NCI-H2171 treated with DMSO at 0.1 percent for 48 hours (cell line): ENCODE results near the gene ZNF48.

Experiments used
- DNase-seq: peaks from one replicate; lab custom pipeline; 2025; lab: John Stamatoyannopoulos, UW

The ZNF48 gene

DNA sequence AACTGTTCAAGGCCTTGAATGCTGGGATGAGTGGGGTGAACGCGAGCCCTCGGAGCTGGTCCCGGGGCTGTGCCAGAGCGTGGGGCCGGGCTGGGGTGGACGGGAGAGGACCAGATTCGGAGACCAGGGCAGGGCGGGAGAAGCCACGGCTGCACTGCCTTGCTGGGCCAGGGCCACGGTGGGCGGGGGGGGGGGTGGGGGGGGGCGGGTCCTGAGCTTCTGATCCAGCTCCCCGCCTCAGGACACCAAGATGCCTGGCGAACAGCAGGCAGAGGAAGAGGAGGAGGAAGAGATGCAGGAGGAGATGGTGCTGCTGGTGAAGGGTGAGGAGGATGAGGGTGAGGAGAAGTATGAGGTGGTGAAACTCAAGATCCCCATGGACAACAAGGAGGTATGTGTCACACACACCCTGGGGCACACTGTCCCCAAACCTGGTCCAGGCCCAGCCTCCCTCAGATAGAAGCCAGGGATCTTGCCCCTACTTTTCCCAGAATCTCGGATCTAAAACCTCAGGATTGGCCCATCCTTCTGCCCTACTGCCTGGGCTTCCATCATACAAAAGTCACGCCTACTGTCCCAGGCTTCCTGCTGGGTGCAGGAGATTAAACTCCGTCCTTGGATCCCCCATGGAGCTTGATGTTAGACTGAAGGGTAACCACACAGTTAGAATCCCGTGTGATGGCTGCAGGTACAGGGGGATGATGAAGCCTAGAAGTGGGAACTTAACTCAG is 12.7 kb downstream of the ZNF48 start:
- DNase-seq, result no peak

DNA sequence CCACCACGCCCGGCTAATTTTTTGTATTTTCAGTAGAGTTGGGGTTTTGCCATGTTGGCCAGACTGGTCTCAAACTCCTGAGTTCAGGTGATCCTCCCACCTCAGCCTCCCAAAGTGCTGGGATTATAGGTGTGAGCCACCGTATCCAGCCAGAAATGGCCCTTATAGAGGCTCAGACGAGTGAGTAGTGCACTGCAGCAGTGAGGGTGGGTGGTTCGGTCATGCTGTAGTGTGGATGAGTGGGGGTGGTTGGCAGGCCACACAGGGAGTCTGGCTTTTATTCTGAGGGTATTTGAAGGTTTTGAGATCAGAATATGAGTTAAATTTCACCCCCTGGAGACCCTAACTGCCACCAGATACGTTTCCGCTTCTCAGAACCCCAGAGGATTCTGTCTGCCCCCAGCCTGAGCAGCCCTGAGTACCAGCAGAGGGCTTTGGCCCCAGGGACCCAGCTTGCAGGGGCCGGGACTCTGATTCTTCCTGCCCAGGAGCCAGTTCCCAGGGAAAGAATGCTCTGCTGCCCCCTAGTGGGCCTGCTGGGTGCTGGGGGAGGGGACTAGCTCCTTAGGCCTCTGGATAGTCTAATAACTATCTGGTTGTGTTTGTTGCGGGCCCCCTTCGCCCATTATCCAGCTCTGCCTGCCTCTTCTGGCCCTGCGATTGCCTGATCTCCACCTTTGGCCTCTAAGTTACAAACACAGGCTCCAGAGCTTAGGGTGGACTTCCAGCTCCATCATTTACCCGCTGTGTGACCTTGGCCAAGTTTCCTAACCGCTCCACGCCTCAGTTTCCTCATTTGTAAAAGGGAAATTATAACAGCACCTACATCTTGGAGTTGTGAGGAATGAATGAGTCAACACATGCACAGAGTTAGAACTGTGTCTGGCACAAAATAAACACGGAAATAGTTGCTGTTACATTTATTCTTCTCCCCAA is 14.2 kb downstream of the ZNF48 start:
- peak; percentile 86 for DNase-seq

GRCh38 chr16:30413112-30413806 is 18.0 kb downstream of the ZNF48 start:
- no peak for DNase-seq

GRCh38 chr16:30414159-30414558 is 18.9 kb downstream of the ZNF48 start:
- DNase-seq, result no peak

DNA sequence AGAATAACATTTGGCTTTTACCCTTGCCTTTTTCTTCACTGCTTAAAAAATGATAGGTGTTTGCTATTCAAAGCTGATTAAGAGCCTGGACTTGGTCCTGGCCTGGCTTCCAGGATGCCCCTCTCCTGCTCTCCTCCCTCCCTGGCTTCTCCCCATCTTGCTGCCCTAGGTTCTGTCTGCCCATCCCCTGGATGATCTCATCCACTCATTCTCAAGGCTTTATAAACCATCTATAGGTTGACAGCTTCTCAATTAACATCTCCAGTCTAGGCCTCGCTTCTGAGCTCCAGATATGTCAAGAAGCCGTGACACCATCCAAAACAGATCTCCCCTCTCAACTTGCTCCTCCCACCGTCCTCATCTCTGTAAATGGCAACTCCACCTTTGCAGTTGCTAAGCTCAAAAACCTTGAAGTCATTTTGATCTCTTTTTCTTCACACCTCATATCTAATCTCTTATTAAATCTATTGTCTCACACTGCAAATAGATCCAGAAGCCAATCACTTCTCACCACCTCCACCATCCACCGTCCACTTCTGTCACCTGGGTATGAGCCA is 20.9 kb downstream of the ZNF48 start:
- no peak for DNase-seq

- DNase-seq, result no peak
These were observed 21.7 kb downstream of the ZNF48 start for GRCh38 chr16:30416624-30417528.

DNA sequence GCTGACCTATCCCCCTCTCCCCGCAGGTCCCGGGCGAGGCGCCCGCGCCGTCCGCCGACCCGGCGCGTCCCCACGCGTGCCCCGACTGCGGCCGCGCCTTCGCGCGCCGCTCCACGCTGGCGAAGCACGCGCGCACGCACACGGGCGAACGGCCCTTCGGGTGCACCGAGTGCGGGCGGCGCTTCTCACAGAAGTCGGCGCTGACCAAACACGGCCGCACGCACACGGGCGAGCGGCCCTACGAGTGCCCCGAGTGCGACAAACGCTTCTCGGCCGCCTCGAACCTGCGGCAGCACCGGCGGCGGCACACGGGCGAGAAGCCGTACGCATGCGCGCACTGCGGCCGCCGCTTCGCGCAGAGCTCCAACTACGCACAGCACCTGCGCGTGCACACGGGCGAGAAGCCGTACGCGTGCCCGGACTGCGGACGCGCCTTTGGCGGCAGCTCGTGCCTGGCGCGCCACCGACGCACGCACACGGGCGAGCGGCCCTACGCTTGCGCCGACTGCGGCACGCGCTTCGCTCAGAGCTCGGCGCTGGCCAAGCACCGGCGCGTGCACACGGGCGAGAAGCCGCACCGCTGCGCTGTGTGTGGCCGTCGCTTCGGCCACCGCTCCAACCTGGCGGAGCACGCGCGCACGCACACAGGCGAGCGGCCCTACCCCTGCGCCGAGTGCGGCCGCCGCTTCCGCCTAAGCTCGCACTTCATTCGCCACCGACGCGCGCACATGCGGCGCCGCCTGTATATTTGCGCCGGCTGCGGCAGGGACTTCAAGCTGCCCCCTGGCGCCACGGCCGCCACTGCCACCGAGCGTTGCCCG is 22.5 kb downstream of the ZNF48 start:
- peak; percentile 89 for DNase-seq

DNA sequence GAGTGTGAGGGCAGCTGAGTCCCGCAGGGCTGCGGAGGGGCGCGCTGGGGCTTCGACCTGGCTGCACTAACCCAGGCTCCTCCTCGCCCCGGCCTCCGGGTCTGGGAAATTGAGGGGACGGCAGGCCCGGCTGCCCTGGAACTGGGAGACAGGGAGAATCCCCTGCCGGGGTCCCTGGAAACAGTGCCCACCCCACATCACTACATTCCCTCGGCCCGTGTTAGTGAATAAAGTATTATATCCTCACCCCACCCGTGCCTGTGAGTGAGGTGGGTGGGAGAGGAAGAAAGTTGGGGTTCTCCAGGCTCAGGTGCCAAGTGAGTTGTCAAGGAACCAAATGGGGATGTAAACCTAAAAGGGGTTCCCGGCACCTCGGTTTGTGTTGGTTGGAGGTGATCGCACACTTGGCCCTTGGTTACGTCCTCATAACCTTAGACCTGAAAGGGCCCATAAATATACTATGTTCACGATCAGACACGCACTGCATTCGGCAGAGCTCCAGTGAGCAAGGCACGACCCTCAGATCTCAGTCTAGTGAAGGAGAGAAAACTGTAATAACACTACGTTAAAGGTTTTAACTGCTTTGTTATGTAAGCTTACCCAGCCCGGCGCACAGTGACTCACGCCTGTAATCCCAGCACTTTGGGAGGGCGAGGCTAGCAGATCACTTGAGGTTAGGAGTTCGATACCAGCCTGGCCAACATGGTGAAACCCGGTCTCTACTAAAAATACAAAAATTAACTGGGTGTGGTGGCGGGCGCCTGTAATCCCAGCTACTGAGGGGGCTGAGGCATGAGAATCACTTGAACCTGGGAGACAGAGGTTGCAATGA is 23.3 kb downstream of the ZNF48 start:
- DNase-seq, result no peak

GRCh38 chr16:30421010-30421409 is 25.8 kb downstream of the ZNF48 start:
- DNase-seq, result no peak

- no peak for DNase-seq
These were observed 32.8 kb downstream of the ZNF48 start for GRCh38 chr16:30428055-30428454.

DNA sequence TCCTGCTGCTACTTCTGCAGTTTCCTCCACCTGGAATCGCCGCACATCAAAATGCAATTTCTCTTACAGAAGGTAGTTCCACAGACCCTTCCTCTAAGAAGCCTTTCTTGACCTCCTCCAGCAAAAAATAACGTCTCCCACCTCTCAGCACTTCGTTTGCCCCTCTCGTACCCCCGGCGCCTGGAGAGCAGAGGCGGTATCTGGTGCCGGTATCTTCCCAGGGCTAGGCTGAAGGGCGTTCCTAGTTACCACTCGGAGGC is 34.1 kb downstream of the ZNF48 start:
- no peak for DNase-seq

GRCh38 chr16:30429678-30430427 is 34.6 kb downstream of the ZNF48 start, which contains the start of gene DCTPP1:
TSS of gene DCTPP1 (minus strand) at chr16:30430030. CDS start at chr16:30429980, 50 bp downstream.
- peak; percentile 100 for DNase-seq

GRCh38 chr16:30430428-30430970 is 35.3 kb downstream of the ZNF48 start:
- no peak for DNase-seq

DNA sequence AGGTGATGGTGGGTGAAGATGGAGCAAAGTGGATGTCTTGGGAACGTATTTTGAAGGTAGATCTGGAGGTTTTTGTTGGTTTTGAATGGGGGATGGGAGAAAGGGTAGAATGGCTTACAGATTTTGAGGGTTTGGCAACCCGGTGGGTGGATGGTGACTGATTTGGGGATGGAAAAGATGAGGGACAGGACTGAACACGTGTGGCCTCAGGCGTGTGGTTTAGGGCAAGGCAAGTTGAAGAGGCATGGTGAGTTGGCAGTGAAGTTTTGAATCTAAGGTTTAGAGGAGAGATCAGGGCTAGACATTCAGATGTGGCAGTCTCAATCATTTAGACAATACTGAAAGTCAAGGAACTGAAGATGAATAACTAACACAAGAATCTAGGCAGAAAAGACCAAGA is 39.6 kb downstream of the ZNF48 start:
- no peak for DNase-seq

DNA sequence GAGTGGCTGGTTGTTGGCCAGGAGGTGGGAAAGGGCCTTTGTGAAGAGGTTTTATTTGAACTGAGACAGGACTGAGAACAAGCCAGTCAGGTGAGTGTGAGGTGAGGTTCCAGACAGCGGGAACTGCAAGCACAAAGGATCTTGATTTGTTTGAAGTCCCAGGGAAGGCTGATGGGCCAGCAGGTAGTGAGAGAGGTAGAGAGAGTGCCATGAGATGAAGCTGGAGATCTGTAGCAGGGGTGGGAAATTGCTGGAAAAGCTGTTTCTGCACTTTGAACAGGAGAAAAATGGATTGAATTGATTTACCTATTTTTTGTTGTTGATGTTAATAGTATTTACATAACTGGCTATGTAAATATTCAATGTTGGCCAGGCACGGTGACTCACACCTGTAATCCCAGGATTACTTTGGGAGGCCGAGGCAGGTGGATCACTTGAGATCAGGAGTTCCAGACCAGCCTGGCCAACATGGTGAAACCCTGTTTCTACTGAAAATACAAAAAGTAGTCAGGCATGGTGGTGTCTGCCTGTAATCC is 42.4 kb downstream of the ZNF48 start:
- DNase-seq, result no peak

DNA sequence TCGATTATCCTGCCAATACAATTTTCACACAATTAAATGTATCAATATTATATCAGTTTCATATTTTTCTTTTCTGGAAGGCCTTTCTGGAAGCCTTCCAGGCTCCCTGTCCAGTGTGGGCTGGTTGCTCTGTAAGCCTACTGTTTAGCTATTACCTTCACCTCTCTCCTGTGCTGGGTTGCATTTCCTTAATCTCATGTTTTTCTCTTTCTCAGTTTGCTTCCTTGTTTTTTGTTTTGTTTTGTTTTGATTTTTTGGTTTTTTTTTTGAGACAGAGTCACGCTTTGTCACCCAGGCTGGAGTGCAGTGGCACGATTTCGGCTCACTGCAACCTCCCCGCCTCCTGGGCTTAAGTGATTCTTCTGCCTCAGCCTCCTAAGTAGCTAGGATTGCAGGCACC is 43.6 kb downstream of the ZNF48 start:
- no peak for DNase-seq

- DNase-seq, result no peak
These were observed 44.6 kb downstream of the ZNF48 start for GRCh38 chr16:30439720-30440348.

GRCh38 chr16:30443631-30444030 is 48.4 kb downstream of the ZNF48 start:
- no peak for DNase-seq
